Measurements from ENCODE around the gene CPN2. TPM values are rescaled to one million over a fixed set of nuclear protein-coding genes. Genes with fewer than 3 reads are reported as not detected.

Gene CPN2
- total RNA-seq, 1 donor from 2014 or later = not detected

DNA sequence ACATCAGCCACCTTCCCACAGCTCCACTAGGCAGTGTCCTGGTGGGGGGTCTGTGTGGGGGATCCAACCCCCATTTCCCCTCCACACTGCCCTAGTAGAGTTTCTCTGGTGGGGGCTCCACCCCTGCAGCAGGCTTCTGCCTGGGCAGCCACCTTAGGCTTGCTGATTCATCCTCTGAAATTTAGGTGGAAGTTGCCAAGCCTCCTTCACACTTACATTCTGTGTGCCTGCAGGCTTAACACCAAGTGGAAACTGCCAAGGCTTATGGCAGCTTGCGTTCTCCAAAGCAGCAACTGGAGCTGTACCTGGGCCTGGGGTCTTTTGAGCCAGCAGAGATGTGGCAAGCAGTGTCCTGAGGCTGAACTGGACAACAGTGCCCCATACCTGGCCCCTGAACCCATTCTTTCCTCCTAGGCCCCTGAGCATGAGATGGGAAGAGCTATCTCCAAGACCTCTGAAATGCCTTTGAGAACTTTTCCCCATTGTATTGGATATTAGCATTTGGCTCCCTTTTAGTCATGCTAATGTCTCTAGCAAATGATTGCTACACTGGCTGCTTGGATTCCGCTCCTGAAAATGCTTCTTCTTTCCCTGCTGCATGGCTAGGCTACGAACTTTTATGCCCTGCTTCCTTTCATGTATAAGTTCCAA, 32.5 kb downstream of the CPN2 start:
- Histone ChIP-seq H3K36me3 (no peaks in the 10 kb centered on the region), H3K9me3 (peaks cover 11% of the 10 kb centered on the region), H3K27ac (no peak overlapping the region), H3K4me1 (peaks cover 25% of the 10 kb centered on the region), H3K4me3 (no peak overlapping the region), H3K27me3 (ENCODE audit: low read depth) (peaks cover 6% of the 10 kb centered on the region)
- DNase-seq (no peak), ATAC-seq (no peak)
- TF ChIP-seq, protein P1, sequence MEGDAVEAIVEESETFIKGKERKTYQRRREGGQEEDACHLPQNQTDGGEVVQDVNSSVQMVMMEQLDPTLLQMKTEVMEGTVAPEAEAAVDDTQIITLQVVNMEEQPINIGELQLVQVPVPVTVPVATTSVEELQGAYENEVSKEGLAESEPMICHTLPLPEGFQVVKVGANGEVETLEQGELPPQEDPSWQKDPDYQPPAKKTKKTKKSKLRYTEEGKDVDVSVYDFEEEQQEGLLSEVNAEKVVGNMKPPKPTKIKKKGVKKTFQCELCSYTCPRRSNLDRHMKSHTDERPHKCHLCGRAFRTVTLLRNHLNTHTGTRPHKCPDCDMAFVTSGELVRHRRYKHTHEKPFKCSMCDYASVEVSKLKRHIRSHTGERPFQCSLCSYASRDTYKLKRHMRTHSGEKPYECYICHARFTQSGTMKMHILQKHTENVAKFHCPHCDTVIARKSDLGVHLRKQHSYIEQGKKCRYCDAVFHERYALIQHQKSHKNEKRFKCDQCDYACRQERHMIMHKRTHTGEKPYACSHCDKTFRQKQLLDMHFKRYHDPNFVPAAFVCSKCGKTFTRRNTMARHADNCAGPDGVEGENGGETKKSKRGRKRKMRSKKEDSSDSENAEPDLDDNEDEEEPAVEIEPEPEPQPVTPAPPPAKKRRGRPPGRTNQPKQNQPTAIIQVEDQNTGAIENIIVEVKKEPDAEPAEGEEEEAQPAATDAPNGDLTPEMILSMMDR (IDR thresholded peaks at IDR 0.05) = no peak
- intact Hi-C loops (cut with DNase I) = loop anchor here (5.0 to 10.0 kb wide), 2 partner anchors 174 to 526 kb away; no protein-coding TSS in a partner anchor

GRCh38 chr3:194316918-194317317, 34.2 kb downstream of the CPN2 start:
- peaks cover 6% of the 10 kb centered on the region for H3K27me3 ChIP-seq (ENCODE audit: low read depth)
- H3K36me3 ChIP-seq = no peaks in the 10 kb centered on the region
- DNase-seq (no peak), ATAC-seq (no peak)
- no peak overlapping the region for H3K27ac ChIP-seq
- peaks cover 33% of the 10 kb centered on the region for H3K4me1 ChIP-seq
- no peak overlapping the region for H3K4me3 ChIP-seq
- intact Hi-C loops (cut with DNase I) = loop anchor here (5.0 to 10.0 kb wide), 2 partner anchors 172 to 525 kb away; no protein-coding TSS in a partner anchor
- TF ChIP-seq, protein P1 (IDR thresholded peaks at IDR 0.05) = no peak
- peaks cover 11% of the 10 kb centered on the region for H3K9me3 ChIP-seq

DNA sequence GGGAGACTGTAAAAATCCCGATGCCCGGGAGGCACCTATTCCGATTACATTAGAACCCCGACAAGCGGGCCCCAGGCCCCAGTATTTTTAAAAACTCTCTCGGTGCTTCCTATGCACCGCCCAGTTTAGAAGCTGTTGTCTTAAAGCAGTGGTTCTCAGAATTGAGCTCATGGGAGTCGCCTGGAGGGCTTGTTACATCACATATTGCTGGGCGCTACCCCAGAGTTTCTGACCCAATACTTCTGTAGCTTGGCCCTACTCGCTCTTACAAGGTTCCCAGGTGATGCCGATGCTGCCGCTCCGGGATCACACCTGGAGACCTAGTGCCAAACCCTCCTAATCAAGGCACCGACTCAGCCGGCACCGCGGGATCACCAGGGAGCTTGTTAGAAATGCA, 35.2 kb downstream of the CPN2 start:
- TF ChIP-seq, protein P1 (IDR thresholded peaks at IDR 0.05) = peak; percentile 18
- ATAC-seq = peak; percentile 1 to 20
- H3K4me3 ChIP-seq = peak overlapping the region; percentile 56
- no peak for DNase-seq
- intact Hi-C loops (cut with DNase I) = loop anchor here (5.0 to 10.0 kb wide), 2 partner anchors 171 to 524 kb away; no protein-coding TSS in a partner anchor
- no peaks in the 10 kb centered on the region for H3K36me3 ChIP-seq
- no peak overlapping the region for H3K27ac ChIP-seq
- peaks cover 33% of the 10 kb centered on the region for H3K4me1 ChIP-seq
- peaks cover 6% of the 10 kb centered on the region for H3K27me3 ChIP-seq (ENCODE audit: low read depth)
- peaks cover 11% of the 10 kb centered on the region for H3K9me3 ChIP-seq

DNA sequence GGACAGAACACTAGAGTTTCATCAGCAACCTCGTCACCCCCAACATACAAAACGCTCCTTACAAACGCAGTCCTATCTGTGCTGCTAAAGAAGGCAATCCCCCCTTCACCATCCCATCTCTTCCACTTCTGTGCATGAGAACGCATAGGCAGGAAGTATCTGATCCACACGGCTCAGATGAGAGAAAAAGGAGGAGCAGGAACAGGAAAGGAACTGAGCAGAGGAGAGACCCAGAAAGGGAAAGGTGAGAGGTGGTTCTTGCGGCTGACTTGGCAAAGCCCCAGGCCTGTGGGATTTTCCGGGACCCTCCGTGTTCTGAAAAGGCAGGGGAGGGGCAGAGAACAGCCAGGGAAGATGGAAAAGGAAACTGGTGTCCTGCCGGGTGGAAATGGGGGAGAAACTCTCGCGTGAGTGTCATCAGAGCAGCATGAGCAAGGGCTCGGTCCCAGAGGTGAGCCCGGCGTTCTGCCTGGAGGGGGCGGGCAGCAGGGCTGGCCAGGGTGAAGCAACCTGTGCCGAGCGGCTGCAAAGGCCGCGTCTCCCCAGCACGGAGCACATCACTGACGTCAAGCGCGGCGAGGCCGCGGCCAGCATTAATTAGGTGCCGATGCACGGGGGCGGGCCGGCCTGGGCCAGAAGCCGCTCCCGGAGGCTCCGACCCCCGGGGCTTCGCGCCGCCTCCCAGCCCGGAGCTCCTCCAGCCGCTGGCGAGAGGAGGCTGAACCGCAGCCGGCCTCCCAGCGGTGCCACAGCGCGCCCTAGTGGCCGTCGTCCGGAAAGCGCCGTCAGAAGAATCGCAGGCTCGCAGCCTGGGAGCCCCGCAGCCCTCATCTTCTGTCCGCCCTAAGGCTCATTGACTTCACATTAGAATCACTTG, 35.8 kb downstream of the CPN2 start:
- ATAC-seq = peak; percentile 92 to 93
- no peaks in the 10 kb centered on the region for H3K36me3 ChIP-seq
- H3K27me3 ChIP-seq (ENCODE audit: low read depth) = peaks cover 6% of the 10 kb centered on the region
- TF ChIP-seq, protein P1 (IDR thresholded peaks at IDR 0.05) = peak; percentile 98
- peak overlapping the region; percentile 56 for H3K4me3 ChIP-seq
- peaks cover 11% of the 10 kb centered on the region for H3K9me3 ChIP-seq
- intact Hi-C loops (cut with DNase I) = loop anchor here (5.0 to 10.0 kb wide), 2 partner anchors 171 to 523 kb away; no protein-coding TSS in a partner anchor
- H3K27ac ChIP-seq = peak overlapping the region; percentile 33
- peaks cover 33% of the 10 kb centered on the region for H3K4me1 ChIP-seq
- peak; percentile 88 for DNase-seq

- ATAC-seq (no peak), DNase-seq (no peak)
- H3K9me3 ChIP-seq = peaks cover 11% of the 10 kb centered on the region
- no peak overlapping the region for H3K27ac ChIP-seq
- intact Hi-C loops (cut with DNase I) = loop anchor here (5.0 to 10.0 kb wide), 2 partner anchors 170 to 522 kb away; no protein-coding TSS in a partner anchor
- H3K36me3 ChIP-seq = no peaks in the 10 kb centered on the region
- TF ChIP-seq, protein P1 (IDR thresholded peaks at IDR 0.05) = no peak
- peaks cover 33% of the 10 kb centered on the region for H3K4me1 ChIP-seq
- peaks cover 6% of the 10 kb centered on the region for H3K27me3 ChIP-seq (ENCODE audit: low read depth)
- no peak overlapping the region for H3K4me3 ChIP-seq
Observed at GRCh38 chr3:194314388-194315068, 36.6 kb downstream of the CPN2 start.
